Activated naive CD8-positive, alpha-beta T cell treated with anti-CD3 and anti-CD28 coated beads, Interleukin-2, amount 50 U/mL, for 16 hours (primary cell): ENCODE data around the gene TIMM9.
"Not testable (repeated sequence)": the region's sequence is repeated elsewhere in the genome, so short reads cannot be mapped to it uniquely, and the experiment has no call there.

ENCODE experiments used
- DNase-seq: peaks from one replicate; pipeline ENCODE4 v3.0.0-alpha.2; 2020; ENCODE audit warnings: low read depth, low spot score

TIMM9 gene, protein sequence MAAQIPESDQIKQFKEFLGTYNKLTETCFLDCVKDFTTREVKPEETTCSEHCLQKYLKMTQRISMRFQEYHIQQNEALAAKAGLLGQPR

GRCh38 chr14:58427281-58428117 is at the start of gene TIMM9, which contains the start of gene KIAA0586:
Gene TIMM9, minus strand, starts transcription at chr14:58427531. Its CDS starts 15,586 bp downstream, at chr14:58411945.
Gene KIAA0586, plus strand, starts transcription at chr14:58427719. Its CDS starts 546 bp downstream, at chr14:58428265.
- DNase-seq, result peak; percentile 88

- DNase-seq, result no peak
These were observed 49.0 kb upstream of the TIMM9 start for GRCh38 chr14:58476320-58476719.

- no peak for DNase-seq
These were observed 42.0 kb upstream of the TIMM9 start for GRCh38 chr14:58469309-58469708.

- no peak for DNase-seq
These were observed 40.2 kb upstream of the TIMM9 start for GRCh38 chr14:58467575-58467974.

DNA sequence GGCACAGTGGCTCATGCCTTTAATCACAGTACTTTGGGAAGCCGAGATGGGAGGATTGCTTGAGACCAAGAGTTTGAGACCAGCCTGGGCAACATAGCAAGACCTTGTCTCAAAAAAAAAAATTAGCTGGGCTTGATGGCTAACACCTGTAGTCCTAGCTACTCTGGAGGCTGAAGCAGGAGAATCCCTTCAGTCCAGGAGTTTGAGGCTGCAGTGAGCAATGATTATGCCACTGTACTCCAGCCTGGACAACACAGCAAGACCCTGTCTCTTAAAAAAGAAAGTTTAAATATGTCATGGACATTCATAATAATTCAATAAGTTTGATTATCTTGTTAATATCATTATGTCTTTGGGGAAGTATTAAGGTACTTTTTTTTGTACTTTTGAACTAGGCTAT is 39.1 kb upstream of the TIMM9 start:
- no peak for DNase-seq

GRCh38 chr14:58465421-58465820 is 38.1 kb upstream of the TIMM9 start:
- DNase-seq, result no peak

GRCh38 chr14:58464652-58465051 is 37.3 kb upstream of the TIMM9 start:
- no peak for DNase-seq

GRCh38 chr14:58463147-58463546 is 35.8 kb upstream of the TIMM9 start:
- no peak for DNase-seq

DNA sequence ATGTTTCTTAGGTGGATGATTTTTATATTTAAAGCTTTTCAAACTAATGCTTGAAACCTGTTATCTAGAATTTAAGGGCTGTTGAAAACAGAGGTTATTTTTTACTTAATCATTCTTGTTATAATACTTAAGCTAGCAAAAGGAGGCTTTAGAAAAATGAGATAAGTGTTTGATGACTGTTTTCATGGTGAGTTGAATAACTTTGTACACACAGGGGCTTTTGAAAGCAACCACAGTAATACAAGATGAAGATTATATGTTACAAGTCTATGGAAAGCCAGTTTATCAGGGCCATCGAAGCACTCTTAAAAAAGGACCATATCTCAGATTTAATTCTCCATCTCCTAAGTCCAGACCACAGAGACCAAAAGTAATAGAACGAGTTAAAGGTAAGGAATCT is 33.4 kb upstream of the TIMM9 start:
- DNase-seq, result no peak

GRCh38 chr14:58455593-58456265 is 28.4 kb upstream of the TIMM9 start:
- no peak for DNase-seq

GRCh38 chr14:58444627-58445026 is 17.3 kb upstream of the TIMM9 start:
- no peak for DNase-seq

DNA sequence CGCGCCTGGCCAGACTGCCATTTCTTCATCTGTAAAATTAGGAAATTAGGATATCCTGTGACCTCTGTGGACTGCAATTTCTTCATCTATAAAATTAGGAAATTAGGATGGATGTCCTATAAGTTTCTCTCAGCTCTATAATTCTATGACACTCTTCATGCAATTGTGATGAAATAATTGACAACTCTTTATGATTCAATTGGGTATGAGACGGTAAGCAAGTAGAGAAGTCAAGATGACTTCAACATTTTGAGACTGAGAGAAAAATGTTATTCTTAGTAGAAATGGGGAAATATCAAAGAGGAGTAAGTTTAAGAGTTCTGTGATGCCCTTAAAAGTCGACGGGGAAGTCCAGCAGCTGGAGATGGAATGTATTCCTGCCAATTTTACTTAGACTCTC is 12.1 kb upstream of the TIMM9 start:
- no peak for DNase-seq

DNA sequence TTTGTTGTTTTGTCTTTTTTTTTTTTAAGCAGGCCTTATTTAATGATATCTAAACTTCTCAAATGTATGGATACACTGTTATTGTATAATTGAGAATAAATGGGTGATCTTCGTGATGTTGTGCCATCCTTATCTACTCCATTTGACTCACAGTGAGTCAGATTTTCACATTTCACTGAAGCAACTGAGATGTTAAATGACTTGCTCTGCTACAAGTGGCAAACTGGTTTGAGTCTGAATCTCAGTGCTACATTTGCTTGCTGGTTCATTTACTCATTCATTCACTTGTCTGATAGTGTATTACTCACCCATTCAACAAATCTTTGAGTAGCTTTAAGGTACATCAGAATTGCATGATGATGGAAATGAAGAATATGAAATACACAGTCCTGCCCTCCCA is 2.8 kb upstream of the TIMM9 start:
- DNase-seq, result no peak

- no peak for DNase-seq
These were observed 870 bp upstream of the TIMM9 start for GRCh38 chr14:58428118-58428683.

DNA sequence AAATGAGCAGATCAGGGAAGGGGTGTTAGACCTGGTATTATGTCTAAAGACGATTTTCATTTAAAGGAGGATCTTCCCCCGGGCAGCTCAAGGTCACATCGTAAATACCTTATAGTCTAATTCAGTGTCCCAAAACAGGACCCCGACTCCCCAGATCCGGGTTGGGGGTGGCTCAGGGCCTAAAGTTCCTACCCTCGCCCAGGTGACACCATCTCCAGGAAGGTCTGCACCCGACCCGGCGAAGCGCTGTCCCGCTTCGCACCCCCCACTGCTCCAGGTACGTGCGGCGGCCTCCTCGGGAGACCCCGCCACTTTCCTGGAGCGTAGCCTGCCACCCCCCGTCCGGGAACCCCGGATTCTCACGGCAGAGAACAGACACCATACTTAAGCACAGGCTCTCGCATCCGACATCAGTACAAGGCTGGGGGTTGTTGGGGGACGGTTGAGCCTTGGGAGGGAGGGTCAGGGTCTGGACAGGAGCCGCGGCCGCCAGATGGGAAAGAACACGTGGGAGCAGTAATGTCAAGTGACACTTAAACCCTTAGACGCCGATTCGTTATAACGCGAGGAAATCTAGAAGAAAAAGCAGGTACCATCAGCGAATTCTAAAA is 556 bp downstream of the TIMM9 start:
- DNase-seq, result peak; percentile 0

- DNase-seq, result not testable (repeated sequence)
These were observed 10.4 kb downstream of the TIMM9 start for GRCh38 chr14:58416934-58417333.

GRCh38 chr14:58415636-58416547 is 11.4 kb downstream of the TIMM9 start:
- DNase-seq, result no peak

GRCh38 chr14:58414845-58415244 is 12.5 kb downstream of the TIMM9 start:
- DNase-seq, result no peak

DNA sequence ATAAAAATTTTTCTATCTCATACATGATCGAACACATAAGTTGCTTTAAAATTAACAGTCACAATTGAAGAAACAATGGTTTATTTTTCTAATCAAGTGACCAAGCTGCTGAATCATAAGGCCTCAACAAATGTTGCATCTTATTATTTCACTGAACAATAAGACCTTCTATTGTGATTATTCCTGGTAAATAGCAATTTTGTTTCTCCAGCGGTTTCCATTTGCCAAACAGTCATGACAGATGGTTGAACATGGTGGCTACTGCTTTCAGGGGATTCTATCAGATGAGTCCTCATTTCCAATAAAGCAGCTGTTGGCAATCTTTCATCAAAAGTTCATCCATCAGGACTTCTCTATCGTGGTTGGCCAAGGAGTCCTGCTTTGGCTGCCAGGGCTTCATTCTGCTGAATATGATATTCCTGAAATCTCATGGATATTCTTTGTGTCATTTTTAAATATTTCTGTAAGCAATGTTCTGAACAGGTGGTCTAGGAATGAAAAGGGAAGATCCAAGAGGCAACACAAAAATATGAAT is 18.6 kb downstream of the TIMM9 start:
- DNase-seq, result no peak

DNA sequence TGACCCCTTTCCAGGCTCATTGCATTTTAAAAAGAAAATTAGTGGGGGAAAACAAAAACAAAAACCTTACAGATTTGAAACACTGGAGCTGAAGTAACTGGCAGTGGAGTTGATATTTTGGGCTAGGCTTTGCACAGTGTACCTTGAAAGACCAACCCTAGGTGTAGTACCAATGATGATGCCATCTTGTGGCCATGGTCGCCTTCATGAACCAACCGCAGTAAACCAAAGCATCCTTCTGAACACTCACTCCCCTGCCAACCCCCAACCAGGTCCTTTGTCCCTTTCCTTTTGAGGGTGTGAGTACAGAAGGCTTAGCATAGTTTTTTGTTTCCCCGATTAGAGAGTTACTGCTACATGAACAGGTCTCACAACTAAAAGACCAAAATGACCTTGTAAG is 25.7 kb downstream of the TIMM9 start:
- DNase-seq, result no peak

- no peak for DNase-seq
These were observed 28.4 kb downstream of the TIMM9 start for GRCh38 chr14:58398895-58399294.
